Stimulated activated naive CD8-positive, alpha-beta T cell treated with anti-CD3 and anti-CD28 coated beads, Interleukin-15, Interleukin-2, amounts not matched to agents 100 U/mL and 50 U/mL, for 24 hours (primary cell): ENCODE measurements around the gene NUMB.
A peak's percentile ranks its signal among the peaks of the same experiment; 100 is the strongest.

Source experiments
- ATAC-seq: fragments of 150-1000 bp; cut with Tn5 transposase; one replicate; pipeline ENCODE4 v1.10.0; 2021
- DNase-seq: peaks from one replicate; pipeline ENCODE4 v3.0.0; 2021

The NUMB gene

GRCh38 chr14:73245480-73246325 lies 212.6 kb downstream of the NUMB start:
- DNase-seq (peak; percentile 71), ATAC-seq (peak; percentile 79)

DNA sequence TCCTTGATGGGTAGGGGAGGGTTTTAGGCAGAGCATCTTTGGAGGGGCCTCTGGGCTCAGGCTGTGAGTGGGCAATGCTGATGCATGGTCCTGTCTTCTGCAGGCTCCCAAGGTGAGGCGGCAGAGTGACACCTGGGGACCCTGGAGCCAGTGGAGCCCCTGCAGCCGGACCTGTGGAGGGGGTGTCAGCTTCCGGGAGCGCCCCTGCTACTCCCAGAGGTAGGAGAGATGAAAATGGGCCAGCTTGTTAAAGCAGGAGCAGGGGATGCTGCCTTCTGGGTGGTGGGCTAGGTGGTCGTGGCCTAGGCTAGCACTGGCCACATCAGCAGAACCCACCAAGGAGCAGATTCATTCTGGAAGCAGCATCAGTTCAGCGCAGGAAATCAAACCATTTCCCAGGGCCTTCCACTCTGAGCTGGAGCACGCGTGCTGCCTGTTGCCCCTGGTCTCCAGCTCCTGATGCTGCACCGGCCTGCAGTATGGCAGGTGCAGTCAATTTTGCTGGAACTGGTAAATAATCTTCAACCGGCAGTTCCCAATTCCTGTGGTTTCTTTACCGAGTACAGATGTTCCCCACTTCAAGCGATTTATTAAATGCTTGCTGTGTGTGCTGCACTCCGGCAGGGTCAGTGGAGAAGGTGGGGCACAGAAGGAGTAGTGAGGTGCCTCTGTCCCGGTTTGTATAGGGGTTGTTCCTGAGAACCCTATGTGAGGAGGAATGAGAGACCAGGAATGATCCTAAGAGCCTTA lies 213.6 kb downstream of the NUMB start:
- ATAC-seq = no peak

GRCh38 chr14:73243748-73244147 lies 214.6 kb downstream of the NUMB start:
- DNase-seq (no peak), ATAC-seq (no peak)

More for the DNA sequence above, 213.6 kb downstream of the NUMB start:
- DNase-seq = no peak

DNA sequence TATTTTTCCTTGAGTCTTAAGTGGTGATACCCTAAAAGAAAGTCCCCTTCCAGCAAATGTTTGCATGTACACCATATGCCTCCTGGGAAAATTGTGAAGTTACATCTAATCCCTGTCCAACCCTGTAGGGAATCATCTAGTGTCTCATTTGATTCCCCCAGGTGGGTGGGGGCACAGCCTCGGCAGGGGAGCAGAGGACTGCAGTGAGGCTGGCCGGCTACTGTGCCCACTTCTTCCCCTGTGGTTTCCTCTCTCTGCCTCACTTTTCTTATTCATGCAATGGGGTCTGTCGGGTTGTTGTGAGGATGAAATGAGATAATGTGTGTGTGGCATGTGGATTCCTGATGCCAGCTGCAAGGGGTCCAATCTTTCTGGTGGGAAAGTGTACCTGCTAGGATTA lies 215.0 kb downstream of the NUMB start:
- ATAC-seq = no peak

GRCh38 chr14:73242357-73242901 lies 215.9 kb downstream of the NUMB start:
- no peak for ATAC-seq
- DNase-seq = no peak

More for the DNA sequence above, 215.0 kb downstream of the NUMB start:
- DNase-seq = no peak

GRCh38 chr14:73241481-73242165 lies 216.7 kb downstream of the NUMB start:
- no peak for DNase-seq

GRCh38 chr14:73240816-73241480 lies 217.4 kb downstream of the NUMB start:
- DNase-seq (no peak), ATAC-seq (no peak)

More at GRCh38 chr14:73241481-73242165, 216.7 kb downstream of the NUMB start:
- no peak for ATAC-seq

DNA sequence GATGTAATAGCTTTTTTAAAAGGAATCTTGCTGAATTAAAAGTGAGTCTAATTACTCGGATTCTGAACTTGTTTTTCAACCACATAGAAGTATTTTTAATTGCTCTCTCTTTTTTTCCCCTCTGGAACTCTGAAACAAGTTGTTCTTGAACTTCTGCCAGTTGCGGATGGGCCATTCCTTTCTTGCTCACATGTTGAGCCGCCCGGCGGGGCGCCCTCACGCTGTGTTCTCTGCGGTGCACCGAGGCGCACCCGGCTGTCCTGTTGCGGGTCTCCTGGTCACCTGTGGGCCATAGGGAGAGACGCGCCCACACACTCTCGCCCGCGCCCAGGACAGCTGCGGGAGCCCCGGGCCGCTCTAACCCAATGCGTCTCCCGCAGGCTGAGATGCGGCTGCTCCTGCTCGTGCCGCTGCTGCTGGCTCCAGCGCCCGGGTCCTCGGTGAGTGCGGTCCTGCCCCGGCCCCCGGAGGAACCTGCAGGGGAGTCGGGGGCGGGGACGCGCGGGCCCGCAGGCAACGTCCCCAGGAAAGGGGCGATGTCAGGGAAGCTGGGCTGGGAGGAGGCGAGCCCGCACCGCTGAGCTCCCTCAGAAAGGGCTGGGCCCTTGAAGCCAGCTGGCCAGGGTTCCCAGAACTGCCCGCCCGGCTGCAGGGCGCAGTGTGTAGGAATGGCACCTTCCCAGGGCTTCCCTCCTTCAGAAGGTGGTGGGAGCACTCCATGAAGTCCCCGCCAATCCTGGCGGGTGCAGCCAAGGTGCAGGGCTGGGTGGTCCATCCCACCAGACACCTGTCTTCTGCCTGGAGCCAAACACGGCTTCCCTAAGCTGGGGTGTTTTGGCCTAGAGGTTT lies 218.7 kb downstream of the NUMB start:
- DNase-seq (no peak), ATAC-seq (no peak)

DNA sequence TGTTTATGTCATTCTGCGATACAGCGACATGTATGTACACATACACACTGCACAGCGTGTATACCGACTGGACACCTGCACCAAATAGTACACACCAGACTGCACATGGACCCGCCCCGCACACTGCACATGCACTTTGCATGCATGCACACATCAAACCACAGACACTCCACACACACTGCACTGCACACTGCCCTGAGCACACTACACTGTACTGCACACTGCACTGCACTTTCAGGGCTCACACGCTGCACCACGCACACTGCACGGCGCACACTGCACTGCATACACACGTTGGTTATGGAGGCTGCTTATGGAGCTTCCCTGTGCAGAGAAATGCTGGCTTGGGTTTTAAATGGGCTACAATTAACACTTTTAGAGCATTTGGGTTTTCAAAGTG lies 219.4 kb downstream of the NUMB start:
- ATAC-seq = peak; percentile 17

DNA sequence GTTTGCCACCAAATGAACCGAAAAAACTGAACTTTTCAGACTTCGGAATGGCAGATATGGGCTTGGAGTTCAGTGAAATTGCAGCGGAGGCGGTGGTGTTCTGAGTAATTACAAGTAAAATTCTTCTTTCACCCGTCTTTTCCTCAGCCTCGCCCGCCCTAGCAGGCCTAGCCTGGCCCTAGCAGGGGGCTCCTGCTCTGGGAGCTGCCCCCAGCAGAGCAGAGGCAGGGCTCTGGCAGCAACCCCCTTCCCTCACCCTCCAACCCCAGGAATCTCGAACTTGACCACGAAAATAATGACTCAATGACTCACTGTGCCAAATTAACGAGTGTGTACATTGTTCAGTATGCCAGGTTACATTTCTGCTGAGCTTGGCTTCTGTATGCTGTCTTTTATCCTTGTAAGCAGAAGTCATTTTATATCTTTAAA lies 219.9 kb downstream of the NUMB start:
- DNase-seq (no peak), ATAC-seq (peak; percentile 29)

More for the DNA sequence above, 219.4 kb downstream of the NUMB start:
- DNase-seq = no peak

DNA sequence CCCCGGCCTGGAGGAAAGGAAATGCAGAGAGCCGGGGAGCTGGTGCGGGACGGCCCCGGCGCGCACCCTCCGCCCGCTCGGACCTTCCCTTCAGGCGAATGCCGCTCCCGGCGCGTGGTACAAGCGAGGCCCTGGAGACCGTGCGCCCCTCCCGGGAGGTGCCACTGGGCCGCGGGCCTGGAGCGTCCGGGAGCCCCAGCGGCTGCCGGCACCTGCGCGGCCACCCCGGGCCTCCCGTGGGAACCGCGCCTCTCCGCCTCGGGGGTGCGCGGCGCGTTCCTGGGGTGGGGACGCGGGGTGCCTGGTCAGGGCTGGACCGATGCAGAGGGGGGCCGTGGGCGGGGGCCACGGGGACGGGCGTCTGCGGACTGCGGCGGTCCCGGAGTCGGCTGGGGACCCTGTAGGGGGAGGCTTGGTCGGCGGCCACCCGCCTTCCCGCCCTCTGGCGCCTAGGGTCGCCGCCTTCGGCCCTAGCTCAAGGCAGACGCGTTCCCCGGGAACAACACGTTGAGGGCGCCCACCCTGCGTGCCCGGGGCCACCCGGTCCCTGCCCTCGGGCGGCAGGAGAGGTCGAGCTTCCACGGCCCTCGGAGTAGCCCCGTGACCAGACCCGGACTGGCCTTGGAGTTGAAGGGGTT lies 220.4 kb downstream of the NUMB start:
- no peak for ATAC-seq
- no peak for DNase-seq

DNA sequence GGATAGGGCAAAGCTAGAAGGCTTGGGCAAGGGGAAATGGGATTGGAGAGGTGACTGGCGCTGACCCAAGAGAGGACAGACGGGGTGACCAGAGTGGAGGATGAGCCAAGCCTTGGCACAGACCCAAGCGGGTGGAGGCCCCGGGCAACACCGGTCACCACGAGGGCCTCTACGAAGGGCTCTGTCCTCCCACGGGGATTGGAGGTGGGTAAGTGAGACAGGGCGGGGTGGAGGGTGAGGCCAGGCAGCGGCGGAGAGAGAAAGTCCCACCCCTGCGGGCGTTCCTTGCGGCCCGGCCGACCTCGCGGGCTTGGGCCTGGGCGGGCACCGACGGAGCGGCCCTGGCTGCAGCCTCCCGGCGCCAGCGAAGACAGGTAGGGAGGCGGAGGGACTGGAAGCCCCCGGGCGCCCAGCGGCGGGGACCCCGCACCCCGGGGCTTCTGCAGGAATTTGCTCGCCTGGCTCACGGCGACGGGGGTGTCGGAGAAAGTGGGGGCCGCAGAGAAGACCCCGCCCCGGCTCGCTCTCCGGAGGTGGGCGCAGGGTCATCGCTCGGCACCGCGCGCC lies 221.0 kb downstream of the NUMB start, which contains the start of gene PAPLN:
Gene PAPLN, plus strand, starts transcription at position 288 of the 567 bp plus-strand sequence. CDS start 2,273 bp downstream, outside the sequence.
- ATAC-seq (peak; percentile 25), DNase-seq (no peak)

GRCh38 chr14:73236752-73237218 lies 221.6 kb downstream of the NUMB start:
- no peak for DNase-seq
- ATAC-seq = no peak

DNA sequence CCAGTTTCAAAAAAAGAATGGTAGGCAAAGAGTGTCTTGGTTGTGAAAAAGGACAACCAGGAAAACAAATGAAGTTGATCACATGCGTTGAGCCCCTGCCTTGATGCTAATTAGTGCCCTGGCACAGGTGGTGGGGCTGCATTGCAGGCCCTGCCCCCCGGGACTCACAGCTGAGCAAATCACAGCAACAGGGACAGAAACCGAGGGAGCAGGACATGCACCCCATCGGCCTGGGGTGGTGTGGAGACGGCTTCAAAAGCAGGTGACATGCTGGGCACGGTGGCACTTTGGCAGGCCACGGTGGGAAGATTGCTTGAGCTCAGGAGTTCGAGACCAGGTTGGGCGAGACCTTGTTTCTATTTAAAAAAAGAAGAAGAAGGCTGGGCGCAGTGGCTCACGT lies 222.2 kb downstream of the NUMB start:
- no peak for ATAC-seq

DNA sequence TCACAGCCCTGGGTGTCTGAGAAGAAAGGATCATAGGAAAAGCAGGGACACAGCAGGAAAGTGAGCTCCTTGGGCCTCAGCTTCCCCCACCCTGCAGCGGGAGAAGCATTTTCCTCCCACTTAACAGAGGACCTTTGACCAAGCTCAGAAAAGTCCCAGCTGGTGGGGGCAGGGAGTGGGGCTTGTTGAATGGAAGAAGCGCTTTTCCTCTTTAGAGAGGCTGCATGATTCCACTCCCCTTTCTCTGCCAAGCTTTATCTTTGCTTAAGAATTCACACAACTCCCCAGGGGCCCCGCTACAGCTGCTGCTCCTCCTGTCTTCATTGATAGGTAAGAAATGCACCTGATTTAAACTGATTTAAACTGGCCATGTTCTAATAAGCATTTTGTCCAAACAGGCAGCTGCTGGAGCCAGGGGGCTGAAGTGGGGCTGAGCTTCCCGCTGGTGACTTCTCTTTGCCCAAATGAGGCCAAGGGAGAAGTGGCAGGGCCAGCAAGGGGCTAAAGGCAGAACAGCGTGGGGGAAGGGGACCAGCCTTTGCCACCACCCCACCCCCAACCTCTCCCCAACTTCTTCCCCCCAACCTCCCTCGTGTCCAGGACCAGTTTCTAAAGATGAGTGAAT lies 222.7 kb downstream of the NUMB start:
- DNase-seq = no peak

More for the DNA sequence above, 222.2 kb downstream of the NUMB start:
- DNase-seq = no peak

GRCh38 chr14:73234586-73235394 lies 223.6 kb downstream of the NUMB start:
- no peak for DNase-seq
- ATAC-seq = no peak

More for the DNA sequence above, 222.7 kb downstream of the NUMB start:
- no peak for ATAC-seq

DNA sequence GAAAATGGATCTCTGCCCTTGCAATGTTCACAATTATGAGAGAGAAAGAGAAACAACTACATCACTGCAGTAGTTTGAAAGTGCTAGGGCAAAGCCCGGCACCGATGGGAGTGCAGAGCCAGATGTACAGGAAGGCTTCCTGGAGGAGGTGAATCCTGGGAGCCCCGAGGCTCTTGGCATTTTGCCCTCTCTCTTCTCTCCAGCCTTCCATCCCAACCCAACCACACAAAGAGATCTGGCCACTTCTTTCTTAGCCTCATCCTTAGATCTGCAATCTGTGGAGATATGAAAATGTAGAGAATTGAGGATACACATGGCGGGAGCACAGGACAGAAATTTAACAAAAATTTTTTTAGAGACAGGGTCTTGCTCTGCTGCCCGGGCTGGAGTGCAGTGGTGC lies 224.3 kb downstream of the NUMB start:
- ATAC-seq (no peak), DNase-seq (no peak)

DNA sequence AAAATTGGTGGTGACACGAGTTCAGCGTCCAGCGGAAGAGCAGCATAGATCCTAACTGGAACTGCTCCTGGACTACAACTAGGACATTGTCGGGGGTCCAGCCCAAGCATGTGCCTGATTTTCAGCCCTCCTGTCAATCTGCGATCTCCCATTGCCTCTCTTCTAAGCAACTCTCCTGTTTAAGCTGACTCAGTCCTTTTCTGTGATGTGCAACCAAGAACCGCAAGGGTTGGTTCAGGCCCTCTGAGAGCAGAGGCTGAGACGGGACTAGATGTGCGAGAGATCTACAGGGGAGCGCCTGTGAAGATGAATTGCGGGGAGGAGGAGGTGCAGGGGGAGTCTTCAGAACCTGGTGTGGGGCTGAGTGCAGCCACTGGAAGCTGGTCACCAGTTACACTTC lies 224.8 kb downstream of the NUMB start:
- no peak for ATAC-seq
- no peak for DNase-seq
